Type B pancreatic cell (in vitro differentiated cells): ENCODE results near the gene NUBPL. TPM values are rescaled to one million over a fixed set of nuclear protein-coding genes. Genes with fewer than 3 reads are reported as not detected.

Experiments
- DNase-seq: peaks from one replicate; pipeline ENCODE4 v3.0.0; 2021; ENCODE audit warnings: mixed read lengths; ENCODE audit not compliant: unreplicated experiment; ENCODE audit errors: extremely low spot score
- H3K27ac Mint-ChIP-seq: 2 replicates; pipeline ENCODE4 v1.8.0; 2021; ENCODE audit warnings: mild to moderate bottlenecking, mixed read lengths
- H3K27me3 Mint-ChIP-seq: 2 replicates; pipeline ENCODE4 v1.8.0; 2021; ENCODE audit warnings: mixed read lengths
- H3K36me3 Mint-ChIP-seq: 2 replicates; pipeline ENCODE4 v1.8.0; 2021; ENCODE audit warnings: mixed read lengths
- H3K4me1 Mint-ChIP-seq: one replicate; pipeline ENCODE4 v1.8.0; 2021; ENCODE audit warnings: mixed read lengths; ENCODE audit not compliant: unreplicated experiment
- H3K4me3 Mint-ChIP-seq: 2 replicates; pipeline ENCODE4 v1.8.0; 2021; ENCODE audit warnings: mild to moderate bottlenecking, mixed read lengths
- H3K9me3 Mint-ChIP-seq: 2 replicates; pipeline ENCODE4 v1.8.0; 2021; ENCODE audit warnings: mixed read lengths
- total RNA-seq: library from RNA; stranded (reverse); gene quantifications from 2 replicates; pipeline ENCODE4 v1.2.1, GENCODE V29; 2021; ENCODE audit warnings: low replicate concordance
- TF ChIP-seq, protein P1 (sequence below): fragments of 200-600 bp; sonication (generic); conservative IDR thresholded peaks from 2 replicates; pipeline ENCODE4 v1.5.0; 2021; ENCODE audit warnings: antibody characterized with exemption, mild to moderate bottlenecking

NUBPL gene
- total RNA-seq, 1 donor from 2014 or later: 16.5 TPM

GRCh38 chr14:31758941-31759340, 197.7 kb downstream of the NUBPL start:
- Mint-ChIP-seq H3K4me1 (no peaks in the 10 kb centered on the region), H3K27ac (no peak overlapping the region), H3K27me3 (no peaks in the 10 kb centered on the region), H3K4me3 (no peak overlapping the region), H3K36me3 (no peaks in the 10 kb centered on the region), H3K9me3 (no peaks in the 10 kb centered on the region)
- DNase-seq: no peak
- TF ChIP-seq, protein P1, sequence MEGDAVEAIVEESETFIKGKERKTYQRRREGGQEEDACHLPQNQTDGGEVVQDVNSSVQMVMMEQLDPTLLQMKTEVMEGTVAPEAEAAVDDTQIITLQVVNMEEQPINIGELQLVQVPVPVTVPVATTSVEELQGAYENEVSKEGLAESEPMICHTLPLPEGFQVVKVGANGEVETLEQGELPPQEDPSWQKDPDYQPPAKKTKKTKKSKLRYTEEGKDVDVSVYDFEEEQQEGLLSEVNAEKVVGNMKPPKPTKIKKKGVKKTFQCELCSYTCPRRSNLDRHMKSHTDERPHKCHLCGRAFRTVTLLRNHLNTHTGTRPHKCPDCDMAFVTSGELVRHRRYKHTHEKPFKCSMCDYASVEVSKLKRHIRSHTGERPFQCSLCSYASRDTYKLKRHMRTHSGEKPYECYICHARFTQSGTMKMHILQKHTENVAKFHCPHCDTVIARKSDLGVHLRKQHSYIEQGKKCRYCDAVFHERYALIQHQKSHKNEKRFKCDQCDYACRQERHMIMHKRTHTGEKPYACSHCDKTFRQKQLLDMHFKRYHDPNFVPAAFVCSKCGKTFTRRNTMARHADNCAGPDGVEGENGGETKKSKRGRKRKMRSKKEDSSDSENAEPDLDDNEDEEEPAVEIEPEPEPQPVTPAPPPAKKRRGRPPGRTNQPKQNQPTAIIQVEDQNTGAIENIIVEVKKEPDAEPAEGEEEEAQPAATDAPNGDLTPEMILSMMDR: no peak

DNA sequence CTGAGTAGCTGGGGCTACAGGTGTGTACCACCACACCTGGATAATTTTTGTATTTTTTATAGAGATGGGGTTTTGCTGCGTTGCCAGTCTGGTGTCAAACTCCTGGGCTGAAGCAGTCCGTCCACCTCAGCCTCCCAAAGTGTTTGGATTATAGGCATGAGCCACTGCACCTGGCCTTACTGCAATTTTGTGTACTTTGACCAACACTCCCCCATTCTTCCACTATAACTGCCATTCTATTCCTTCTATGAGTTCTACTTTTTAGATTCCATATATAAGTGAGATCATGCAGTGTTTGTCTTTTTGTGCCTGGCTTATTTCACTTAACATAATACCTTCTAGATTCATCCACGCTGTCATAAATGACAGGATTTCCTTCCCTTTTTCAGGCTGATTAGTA, 199.1 kb downstream of the NUBPL start:
- no peaks in the 10 kb centered on the region for H3K27me3 Mint-ChIP-seq
- TF ChIP-seq, protein P1: no peak
- H3K4me1 Mint-ChIP-seq: no peaks in the 10 kb centered on the region
- no peak for DNase-seq
- H3K36me3 Mint-ChIP-seq: no peaks in the 10 kb centered on the region
- H3K9me3 Mint-ChIP-seq: no peaks in the 10 kb centered on the region
- no peak overlapping the region for H3K4me3 Mint-ChIP-seq
- H3K27ac Mint-ChIP-seq: no peak overlapping the region

GRCh38 chr14:31761325-31761724, 200.1 kb downstream of the NUBPL start:
- TF ChIP-seq, protein P1: no peak
- H3K27me3 Mint-ChIP-seq: no peaks in the 10 kb centered on the region
- no peaks in the 10 kb centered on the region for H3K36me3 Mint-ChIP-seq
- H3K4me1 Mint-ChIP-seq: no peaks in the 10 kb centered on the region
- DNase-seq: no peak
- H3K27ac Mint-ChIP-seq: no peak overlapping the region
- H3K9me3 Mint-ChIP-seq: no peaks in the 10 kb centered on the region
- no peak overlapping the region for H3K4me3 Mint-ChIP-seq

DNA sequence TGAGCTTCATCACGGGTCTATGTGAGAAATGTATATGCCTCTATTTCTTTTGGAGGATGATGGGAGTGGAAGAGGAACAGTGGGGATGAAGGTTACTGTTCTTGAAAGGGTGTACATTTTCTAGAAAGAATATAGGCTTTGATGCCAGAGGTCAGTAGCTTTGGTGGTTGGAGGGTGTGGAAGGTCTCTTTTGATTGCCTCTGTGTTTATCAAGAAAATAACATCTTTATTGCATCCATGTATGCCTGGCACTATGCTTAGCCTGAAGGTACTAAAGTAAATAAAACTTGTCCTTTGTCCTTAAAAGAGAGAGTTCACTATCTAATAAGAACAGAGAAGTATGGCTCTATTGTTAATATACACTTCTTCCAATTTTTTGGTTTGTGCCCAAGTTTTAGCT, 201.8 kb downstream of the NUBPL start:
- Mint-ChIP-seq H3K4me1 (no peaks in the 10 kb centered on the region), H3K27me3 (no peaks in the 10 kb centered on the region), H3K36me3 (no peaks in the 10 kb centered on the region), H3K9me3 (no peaks in the 10 kb centered on the region), H3K27ac (no peak overlapping the region), H3K4me3 (no peak overlapping the region)
- DNase-seq: no peak
- TF ChIP-seq, protein P1: no peak

- Mint-ChIP-seq H3K9me3 (no peaks in the 10 kb centered on the region), H3K36me3 (no peaks in the 10 kb centered on the region), H3K27ac (no peak overlapping the region), H3K4me3 (no peak overlapping the region), H3K4me1 (no peaks in the 10 kb centered on the region), H3K27me3 (no peaks in the 10 kb centered on the region)
- DNase-seq: no peak
- TF ChIP-seq, protein P1: no peak
Observed at GRCh38 chr14:31766315-31766892, 205.2 kb downstream of the NUBPL start.

DNA sequence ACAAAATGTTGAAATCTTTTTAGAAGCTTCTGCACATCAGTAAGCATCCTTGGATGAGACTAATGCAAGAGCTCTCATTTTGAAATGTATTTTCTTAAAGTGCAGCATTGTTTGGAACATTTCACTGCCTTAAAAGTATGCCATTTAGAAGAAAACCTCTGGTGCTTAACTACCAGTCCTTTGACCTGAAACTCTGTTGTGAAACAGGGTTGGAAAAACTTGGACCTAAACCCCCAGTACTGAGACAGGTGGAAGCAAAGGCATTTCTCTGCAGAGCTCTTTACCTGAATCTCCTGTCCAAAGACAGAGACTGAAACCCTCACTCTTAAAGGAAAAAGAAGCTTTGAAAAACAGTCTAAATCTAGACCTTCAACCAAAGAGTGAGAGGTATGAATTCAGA, 207.2 kb downstream of the NUBPL start:
- Mint-ChIP-seq H3K27me3 (no peaks in the 10 kb centered on the region), H3K27ac (no peak overlapping the region), H3K9me3 (no peaks in the 10 kb centered on the region), H3K36me3 (no peaks in the 10 kb centered on the region), H3K4me3 (no peak overlapping the region), H3K4me1 (no peaks in the 10 kb centered on the region)
- TF ChIP-seq, protein P1: no peak
- DNase-seq: no peak
